ENCODE measurements around the gene C12orf42. TPM values are rescaled to one million over a fixed set of nuclear protein-coding genes. Genes with fewer than 3 reads are reported as not detected.

C12orf42 gene
- total RNA-seq, 1 experiment from 2014 or later: not detected

GRCh38 chr12:103455020-103455763 is 40.6 kb downstream of the C12orf42 start:
- Histone ChIP-seq H3K27me3 (ENCODE audit: low read length) (peaks cover 11% of the 10 kb centered on the region), H3K36me3 (ENCODE audit: low read depth, low read length) (no peaks in the 10 kb centered on the region), H3K9me2 (replicated peaks; ENCODE audit: low read length) (no peaks in the 10 kb centered on the region), H3F3A (ENCODE audit: low read length, unreplicated experiment) (no peaks in the 10 kb centered on the region), H3K27ac (ENCODE audit: low read length) (no peak overlapping the region), H2AFZ (ENCODE audit: low read length) (no peak overlapping the region), H3K79me2 (ENCODE audit: low read length) (no peaks in the 10 kb centered on the region), H3K4me1 (ENCODE audit: insufficient read depth, low read length) (no peaks in the 10 kb centered on the region), H3K9ac (ENCODE audit: low read length) (no peak overlapping the region), H3K4me2 (ENCODE audit: low read length) (no peak overlapping the region), H3K9me3 (ENCODE audit: low read length) (no peaks in the 10 kb centered on the region), H4K20me1 (ENCODE audit: low read length) (no peaks in the 10 kb centered on the region), H3K4me3 (ENCODE audit: low read length) (no peak overlapping the region)
- ATAC-seq (no peak), DNase-seq (no peak)
- BruUV-seq (replicated peaks): no TSS peak
- ChIA-PET CTCF (no interaction called here), POLR2A (ENCODE audit: unreplicated experiment) (no interaction called here)
- intact Hi-C loops (cut with micrococcal nuclease): no loop called here
- no peak for TF ChIP-seq EZH2 (IDR thresholded peaks at IDR 0.05; ENCODE audit: low read length, unreplicated experiment)
- TF ChIP-seq EZH2phosphoT487 (IDR thresholded peaks at IDR 0.05; ENCODE audit: borderline replicate concordance, low read length): no peak
- no peak for TF ChIP-seq CTCF (conservative IDR thresholded peaks at IDR 0.05; ENCODE audit: low read depth, low read length)

- POLR2A ChIA-PET (ENCODE audit: unreplicated experiment): no interaction called here
- no TSS peak for BruUV-seq (replicated peaks)
- CTCF ChIA-PET: no interaction called here
Measured at GRCh38 chr12:103444983-103445382, 50.8 kb downstream of the C12orf42 start.

More at GRCh38 chr12:103444983-103445382, 50.8 kb downstream of the C12orf42 start:
- no peaks in the 10 kb centered on the region for H3F3A ChIP-seq (ENCODE audit: low read length, unreplicated experiment)
- no peaks in the 10 kb centered on the region for H3K79me2 ChIP-seq (ENCODE audit: low read length)
- no peaks in the 10 kb centered on the region for H3K4me1 ChIP-seq (ENCODE audit: insufficient read depth, low read length)
- H3K9me3 ChIP-seq (ENCODE audit: low read length): no peaks in the 10 kb centered on the region
- H3K9me2 ChIP-seq (replicated peaks; ENCODE audit: low read length): peaks cover 6% of the 10 kb centered on the region; the same call in 1 of the 2 replicates
- no peak overlapping the region for H3K9ac ChIP-seq (ENCODE audit: low read length)
- peaks cover 35% of the 10 kb centered on the region; the same call in 1 of the 2 replicates for H3K27me3 ChIP-seq (ENCODE audit: low read length)
- no peak overlapping the region for H2AFZ ChIP-seq (ENCODE audit: low read length)
- H3K36me3 ChIP-seq (ENCODE audit: low read depth, low read length): no peaks in the 10 kb centered on the region
- DNase-seq: no peak
- H3K4me3 ChIP-seq (ENCODE audit: low read length): no peak overlapping the region
- H3K4me2 ChIP-seq (ENCODE audit: low read length): no peak overlapping the region
- TF ChIP-seq EZH2phosphoT487 (IDR thresholded peaks at IDR 0.05; ENCODE audit: borderline replicate concordance, low read length) (no peak), CTCF (conservative IDR thresholded peaks at IDR 0.05; ENCODE audit: low read depth, low read length) (no peak), EZH2 (IDR thresholded peaks at IDR 0.05; ENCODE audit: low read length, unreplicated experiment) (no peak)
- intact Hi-C loops (cut with micrococcal nuclease): no loop called here
- ATAC-seq: no peak
- no peak overlapping the region for H3K27ac ChIP-seq (ENCODE audit: low read length)
- no peaks in the 10 kb centered on the region for H4K20me1 ChIP-seq (ENCODE audit: low read length)
